ENCODE data around the gene SREBF2. TPM values are rescaled to one million over a fixed set of nuclear protein-coding genes. Genes with fewer than 3 reads are reported as not detected.

SREBF2 gene
- total and polyA plus RNA-seq, 3 experiments from 2014 or later = 24.5 to 87.1 (median 85.1) TPM

DNA sequence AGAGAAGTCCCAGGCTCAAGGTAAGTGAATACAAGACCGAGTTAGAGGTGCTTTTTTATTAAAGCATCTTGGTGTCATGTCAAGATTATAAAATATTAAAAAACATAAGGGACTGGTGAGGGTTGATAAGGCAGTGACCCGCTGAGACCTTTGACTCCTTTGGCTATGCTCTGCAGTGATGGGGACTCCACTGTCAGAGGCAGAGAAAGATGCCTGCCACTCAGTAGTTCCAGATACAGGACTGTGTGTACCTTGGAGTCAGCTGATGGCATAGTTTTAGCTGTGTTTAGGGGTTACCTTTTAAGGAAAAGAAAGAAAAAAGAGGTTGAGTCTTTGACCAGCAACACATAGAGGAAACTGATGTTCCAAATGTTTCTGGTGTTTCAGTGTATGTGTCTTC is 41.2 kb downstream of the SREBF2 start:
- Histone ChIP-seq H3K4me3 (ENCODE audit: low read length) (no peak overlapping the region), H3K9me3 (ENCODE audit: low read length) (no peaks in the 10 kb centered on the region), H3K27ac (ENCODE audit: low read depth, low read length) (no peak overlapping the region), H3K4me1 (ENCODE audit: insufficient read depth, low read length) (no peaks in the 10 kb centered on the region), H3K27me3 (ENCODE audit: insufficient read depth, low read length, poor library complexity, severe bottlenecking) (no peaks in the 10 kb centered on the region), H3K36me3 (ENCODE audit: insufficient read depth, low read length) (peaks cover 34% of the 10 kb centered on the region)
- Mint-ChIP-seq H3K27me3 (no peaks in the 10 kb centered on the region), H3K4me3 (no peak overlapping the region), H3K36me3 (peaks cover 13 to 78% (median 19%) of the 10 kb centered on the region in 3 donors), H3K27ac (peak overlapping the region in 4 of 8 donors; percentile 82 to 90 (median 90)), H3K9me3 (no peaks in the 10 kb centered on the region), H3K4me1 (peaks cover 8 to 17% (median 16%) of the 10 kb centered on the region in 3 donors)
- POLR2A ChIA-PET = no interaction called here
- CTCF ChIA-PET = interaction anchor here (1.5 kb wide), 2 partner anchors 17 to 178 kb away, joined by 3 to 4 read pairs; no protein-coding TSS in a partner anchor
- no peak for DNase-seq

DNA sequence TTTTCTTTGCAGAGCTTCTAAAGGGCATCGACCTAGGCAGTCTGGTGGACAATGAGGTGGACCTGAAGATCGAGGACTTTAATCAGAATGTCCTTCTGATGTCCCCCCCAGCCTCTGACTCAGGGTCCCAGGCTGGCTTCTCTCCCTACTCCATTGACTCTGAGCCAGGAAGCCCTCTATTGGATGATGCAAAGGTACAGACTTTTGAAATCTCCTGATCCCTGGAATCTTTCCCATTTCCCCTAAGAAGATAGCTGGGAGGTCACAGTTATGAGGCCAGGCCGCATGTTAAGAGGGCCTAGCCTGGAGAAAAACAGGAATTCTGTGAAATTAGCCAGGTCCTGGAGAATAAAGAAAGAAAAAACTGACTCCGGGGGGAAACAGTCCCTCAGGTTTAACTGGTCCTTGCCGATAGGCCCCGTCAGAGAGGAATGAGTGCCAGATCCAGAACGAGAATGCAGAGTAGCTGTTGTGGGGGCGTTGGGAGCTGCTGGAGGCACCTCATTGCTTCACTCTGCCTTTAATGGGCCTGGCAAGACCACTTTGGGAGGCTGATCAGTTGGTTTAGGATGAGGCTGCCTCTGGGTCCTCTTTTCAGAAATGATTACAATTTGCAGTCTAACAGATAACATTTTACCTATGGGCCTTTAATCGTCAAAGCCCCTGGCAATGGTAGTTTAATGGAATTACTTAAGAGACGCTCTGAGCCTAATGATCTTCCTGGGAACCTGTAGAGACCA is 42.8 kb downstream of the SREBF2 start:
- H3K9me3 Mint-ChIP-seq = no peaks in the 10 kb centered on the region
- Histone ChIP-seq H3K4me1 (ENCODE audit: insufficient read depth, low read length) (no peaks in the 10 kb centered on the region), H3K27me3 (ENCODE audit: insufficient read depth, low read length, poor library complexity, severe bottlenecking) (no peaks in the 10 kb centered on the region), H3K27ac (ENCODE audit: low read depth, low read length) (no peak overlapping the region), H3K36me3 (ENCODE audit: insufficient read depth, low read length) (peaks cover 40% of the 10 kb centered on the region), H3K4me3 (ENCODE audit: low read length) (no peak overlapping the region), H3K9me3 (ENCODE audit: low read length) (no peaks in the 10 kb centered on the region)
- peaks cover 8 to 17% (median 16%) of the 10 kb centered on the region in 3 donors for H3K4me1 Mint-ChIP-seq
- no peak overlapping the region for H3K4me3 Mint-ChIP-seq
- ChIA-PET CTCF (interaction anchor here (1.3 to 1.6 kb wide), 4 partner anchors 13 to 179 kb away, joined by 3 to 4 read pairs (median 4); no protein-coding TSS in a partner anchor), POLR2A (no interaction called here)
- peaks cover 13 to 85% (median 22%) of the 10 kb centered on the region in 3 donors for H3K36me3 Mint-ChIP-seq
- H3K27me3 Mint-ChIP-seq = no peaks in the 10 kb centered on the region
- peak overlapping the region in 2 of 8 donors; percentile 35 to 43 for H3K27ac Mint-ChIP-seq
- no peak for DNase-seq

DNA sequence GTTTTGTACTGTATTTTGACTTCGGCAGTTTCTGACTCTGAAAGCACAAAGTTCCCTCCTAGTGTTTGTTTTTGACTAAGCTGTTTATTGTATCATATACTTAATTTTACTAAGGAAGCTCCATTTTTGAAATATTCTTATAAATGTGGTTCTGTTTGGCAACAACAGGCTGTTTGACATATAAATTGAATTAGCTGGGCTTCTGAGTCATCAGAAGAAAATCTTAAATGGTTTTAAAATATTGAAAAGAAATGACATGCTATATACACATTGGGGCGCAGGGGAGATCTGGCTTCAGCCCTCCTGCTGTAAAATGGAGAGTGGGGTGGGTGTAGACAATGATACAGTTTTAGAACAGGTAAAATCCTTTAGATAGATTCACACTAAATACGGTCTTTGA is 43.4 kb downstream of the SREBF2 start:
- DNase-seq = no peak
- H3K27me3 ChIP-seq (ENCODE audit: insufficient read depth, low read length, poor library complexity, severe bottlenecking) = no peaks in the 10 kb centered on the region
- Mint-ChIP-seq H3K27me3 (no peaks in the 10 kb centered on the region), H3K36me3 (peaks cover 16 to 85% (median 20%) of the 10 kb centered on the region in 3 donors), H3K4me3 (no peak overlapping the region), H3K9me3 (no peaks in the 10 kb centered on the region), H3K4me1 (peaks cover 8 to 17% (median 16%) of the 10 kb centered on the region in 3 donors), H3K27ac (peak overlapping the region in 2 of 8 donors; percentile 22 to 35)
- ChIA-PET POLR2A (no interaction called here), CTCF (interaction anchor here (1.3 to 1.6 kb wide), 2 partner anchors 14 to 64 kb away, joined by 3 to 4 read pairs; no protein-coding TSS in a partner anchor)
- H3K27ac ChIP-seq (ENCODE audit: low read depth, low read length) = no peak overlapping the region
- H3K4me1 ChIP-seq (ENCODE audit: insufficient read depth, low read length) = no peaks in the 10 kb centered on the region
- no peak overlapping the region for H3K4me3 ChIP-seq (ENCODE audit: low read length)
- peaks cover 40% of the 10 kb centered on the region for H3K36me3 ChIP-seq (ENCODE audit: insufficient read depth, low read length)
- H3K9me3 ChIP-seq (ENCODE audit: low read length) = no peaks in the 10 kb centered on the region

DNA sequence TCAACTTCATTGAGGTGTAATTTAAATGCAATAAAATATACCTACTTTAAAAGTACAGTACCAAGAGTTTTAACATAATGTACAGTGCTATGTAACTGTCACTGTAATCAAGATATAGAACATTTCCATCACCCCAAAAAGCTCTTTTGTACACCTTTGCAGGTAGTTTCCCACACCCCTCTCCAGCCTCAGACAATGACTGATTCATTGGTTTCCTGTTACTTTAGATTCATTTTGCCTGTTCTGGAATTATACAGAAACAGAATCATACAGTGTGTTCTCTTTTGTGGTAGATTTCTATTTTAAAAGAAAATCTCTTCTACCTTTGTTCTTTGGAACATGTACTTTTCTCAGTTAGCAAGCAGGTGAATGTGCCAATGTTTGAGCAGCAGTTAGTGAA is 43.8 kb downstream of the SREBF2 start:
- H3K4me3 ChIP-seq (ENCODE audit: low read length) = no peak overlapping the region
- Mint-ChIP-seq H3K27ac (peak overlapping the region in 1 of 8 donors; percentile 22), H3K4me1 (peaks cover 8 to 17% (median 16%) of the 10 kb centered on the region in 3 donors), H3K4me3 (no peak overlapping the region), H3K36me3 (peaks cover 18 to 87% (median 22%) of the 10 kb centered on the region in 3 donors), H3K9me3 (no peaks in the 10 kb centered on the region), H3K27me3 (no peaks in the 10 kb centered on the region)
- no peaks in the 10 kb centered on the region for H3K4me1 ChIP-seq (ENCODE audit: insufficient read depth, low read length)
- no peaks in the 10 kb centered on the region for H3K27me3 ChIP-seq (ENCODE audit: insufficient read depth, low read length, poor library complexity, severe bottlenecking)
- POLR2A ChIA-PET = no interaction called here
- H3K36me3 ChIP-seq (ENCODE audit: insufficient read depth, low read length) = peaks cover 42% of the 10 kb centered on the region
- no peak for DNase-seq
- H3K27ac ChIP-seq (ENCODE audit: low read depth, low read length) = no peak overlapping the region
- CTCF ChIA-PET = interaction anchor here (1.3 to 1.6 kb wide), 2 partner anchors 14 to 64 kb away, joined by 3 to 4 read pairs; no protein-coding TSS in a partner anchor
- H3K9me3 ChIP-seq (ENCODE audit: low read length) = no peaks in the 10 kb centered on the region

DNA sequence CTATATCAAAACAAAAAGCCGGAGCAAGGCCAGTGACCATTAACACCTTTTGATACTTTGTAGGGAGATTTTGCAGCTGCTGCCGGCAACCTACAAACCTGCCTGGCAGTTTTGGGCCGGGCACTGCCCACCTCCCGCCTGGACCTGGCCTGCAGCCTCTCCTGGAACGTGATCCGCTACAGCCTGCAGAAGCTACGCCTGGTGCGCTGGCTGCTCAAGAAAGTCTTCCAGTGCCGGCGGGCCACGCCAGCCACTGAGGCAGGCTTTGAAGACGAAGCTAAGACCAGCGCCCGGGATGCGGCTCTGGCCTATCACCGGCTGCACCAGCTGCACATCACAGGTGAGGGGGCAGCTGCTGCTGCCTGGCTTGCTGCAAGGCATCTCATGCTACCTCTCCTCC is 47.7 kb downstream of the SREBF2 start:
- Histone ChIP-seq H3K9me3 (ENCODE audit: low read length) (no peaks in the 10 kb centered on the region), H3K27ac (ENCODE audit: low read depth, low read length) (no peak overlapping the region), H3K4me3 (ENCODE audit: low read length) (no peak overlapping the region), H3K36me3 (ENCODE audit: insufficient read depth, low read length) (peaks cover 57% of the 10 kb centered on the region), H3K27me3 (ENCODE audit: insufficient read depth, low read length, poor library complexity, severe bottlenecking) (no peaks in the 10 kb centered on the region), H3K4me1 (ENCODE audit: insufficient read depth, low read length) (no peaks in the 10 kb centered on the region)
- DNase-seq = no peak
- ChIA-PET CTCF (interaction anchor here (1.1 to 1.6 kb wide), 3 partner anchors 8 to 184 kb away, joined by 3 to 4 read pairs (median 3); partner anchors contain the start of gene TNFRSF13C), POLR2A (no interaction called here)
- peaks cover 15 to 97% (median 22%) of the 10 kb centered on the region in 3 donors for H3K36me3 Mint-ChIP-seq
- H3K4me1 Mint-ChIP-seq = no peaks in the 10 kb centered on the region
- no peaks in the 10 kb centered on the region for H3K27me3 Mint-ChIP-seq
- H3K27ac Mint-ChIP-seq = no peak overlapping the region
- no peaks in the 10 kb centered on the region for H3K9me3 Mint-ChIP-seq
- no peak overlapping the region for H3K4me3 Mint-ChIP-seq

DNA sequence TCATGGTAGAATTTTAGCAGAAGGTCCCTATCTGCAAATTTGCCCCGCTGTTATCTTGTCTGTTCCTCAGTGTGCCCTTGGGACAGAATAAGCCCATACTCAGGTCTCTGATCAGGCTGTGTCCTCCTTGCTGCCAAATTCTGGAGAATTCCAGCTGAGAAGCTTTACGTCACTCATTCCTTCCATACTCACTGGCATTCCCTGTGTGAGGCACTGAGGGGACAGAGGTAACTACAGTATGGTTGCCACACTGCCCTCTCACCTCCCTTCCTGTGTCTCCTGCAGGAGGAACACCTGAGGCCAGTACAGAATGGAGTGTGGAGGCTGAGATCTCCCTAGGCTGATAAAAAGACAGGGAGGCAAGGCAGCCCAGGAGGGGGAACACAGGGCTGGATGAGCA is 50.5 kb downstream of the SREBF2 start:
- H3K36me3 ChIP-seq (ENCODE audit: insufficient read depth, low read length) = peaks cover 71% of the 10 kb centered on the region
- POLR2A ChIA-PET = no interaction called here
- no peak overlapping the region for H3K27ac ChIP-seq (ENCODE audit: low read depth, low read length)
- CTCF ChIA-PET = interaction anchor here (0.6 kb wide), 1 partner anchor 43 kb away, joined by 3 read pairs; the partner anchor contains the start of gene TNFRSF13C
- no peak overlapping the region for H3K4me3 ChIP-seq (ENCODE audit: low read length)
- no peaks in the 10 kb centered on the region for H3K4me1 Mint-ChIP-seq
- peaks cover 26 to 98% (median 29%) of the 10 kb centered on the region in 3 donors for H3K36me3 Mint-ChIP-seq
- H3K9me3 ChIP-seq (ENCODE audit: low read length) = no peaks in the 10 kb centered on the region
- peak overlapping the region in 5 of 8 donors; percentile 23 to 81 (median 69) for H3K27ac Mint-ChIP-seq
- H3K4me1 ChIP-seq (ENCODE audit: insufficient read depth, low read length) = no peaks in the 10 kb centered on the region
- no peaks in the 10 kb centered on the region for H3K9me3 Mint-ChIP-seq
- H3K4me3 Mint-ChIP-seq = no peak overlapping the region
- H3K27me3 ChIP-seq (ENCODE audit: insufficient read depth, low read length, poor library complexity, severe bottlenecking) = no peaks in the 10 kb centered on the region
- no peak for DNase-seq
- no peaks in the 10 kb centered on the region for H3K27me3 Mint-ChIP-seq

DNA sequence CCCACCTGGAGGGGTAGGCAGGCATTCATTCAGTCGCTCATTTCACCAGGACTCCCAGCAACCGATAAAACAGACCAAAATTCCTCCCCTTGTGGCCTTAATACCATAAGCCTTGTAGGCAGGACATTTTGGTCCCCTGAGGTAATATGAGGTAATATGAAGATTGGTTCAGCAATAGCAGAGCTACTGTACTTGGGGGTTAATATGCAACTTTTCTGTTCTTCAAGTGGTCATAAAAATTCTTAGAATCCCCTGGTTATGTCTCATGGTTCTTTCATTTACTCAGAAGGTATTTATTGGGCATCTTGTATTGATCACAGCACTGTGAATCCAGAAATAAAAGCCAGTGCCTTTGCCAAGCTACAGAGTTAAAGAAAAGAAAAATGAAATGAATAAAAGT is 52.2 kb downstream of the SREBF2 start:
- ChIA-PET CTCF (interaction anchor here (1.4 to 1.8 kb wide), 2 partner anchors 23 to 62 kb away, joined by 3 to 4 read pairs; no protein-coding TSS in a partner anchor), POLR2A (no interaction called here)
- Mint-ChIP-seq H3K27ac (peak overlapping the region in 2 of 8 donors; percentile 22 to 26), H3K27me3 (no peaks in the 10 kb centered on the region), H3K4me1 (no peaks in the 10 kb centered on the region), H3K36me3 (peaks cover 22 to 95% (median 26%) of the 10 kb centered on the region in 3 donors), H3K4me3 (no peak overlapping the region), H3K9me3 (no peaks in the 10 kb centered on the region)
- no peaks in the 10 kb centered on the region for H3K27me3 ChIP-seq (ENCODE audit: insufficient read depth, low read length, poor library complexity, severe bottlenecking)
- H3K27ac ChIP-seq (ENCODE audit: low read depth, low read length) = no peak overlapping the region
- H3K4me1 ChIP-seq (ENCODE audit: insufficient read depth, low read length) = no peaks in the 10 kb centered on the region
- no peaks in the 10 kb centered on the region for H3K9me3 ChIP-seq (ENCODE audit: low read length)
- no peak for DNase-seq
- H3K4me3 ChIP-seq (ENCODE audit: low read length) = no peak overlapping the region
- H3K36me3 ChIP-seq (ENCODE audit: insufficient read depth, low read length) = peaks cover 70% of the 10 kb centered on the region

DNA sequence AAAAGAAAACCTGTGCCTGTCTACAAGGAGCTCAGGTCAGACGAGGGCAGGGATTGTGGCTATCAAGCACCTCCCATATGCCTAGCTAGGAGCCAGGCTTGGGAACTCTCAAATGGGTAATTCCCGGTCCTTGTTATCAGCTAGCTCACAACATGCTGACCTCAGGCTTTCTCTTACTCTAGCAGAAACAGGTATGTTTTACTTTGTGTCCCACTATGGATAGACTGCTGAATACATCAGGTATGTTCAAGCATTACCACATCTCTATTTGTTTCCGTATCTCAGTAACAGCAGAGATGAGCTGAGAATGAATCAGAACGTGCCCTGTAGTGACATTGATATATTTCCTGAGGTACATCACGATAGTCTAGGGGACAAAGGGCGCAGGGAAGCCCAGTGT is 52.6 kb downstream of the SREBF2 start:
- Histone ChIP-seq H3K27ac (ENCODE audit: low read depth, low read length) (no peak overlapping the region), H3K27me3 (ENCODE audit: insufficient read depth, low read length, poor library complexity, severe bottlenecking) (no peaks in the 10 kb centered on the region), H3K36me3 (ENCODE audit: insufficient read depth, low read length) (peaks cover 69% of the 10 kb centered on the region), H3K4me3 (ENCODE audit: low read length) (no peak overlapping the region), H3K9me3 (ENCODE audit: low read length) (no peaks in the 10 kb centered on the region), H3K4me1 (ENCODE audit: insufficient read depth, low read length) (no peaks in the 10 kb centered on the region)
- ChIA-PET POLR2A (no interaction called here), CTCF (interaction anchor here (0.8 to 1.8 kb wide), 3 partner anchors 17 to 63 kb away, joined by 3 to 4 read pairs (median 3); no protein-coding TSS in a partner anchor)
- H3K4me1 Mint-ChIP-seq = no peaks in the 10 kb centered on the region
- no peaks in the 10 kb centered on the region for H3K9me3 Mint-ChIP-seq
- H3K27me3 Mint-ChIP-seq = no peaks in the 10 kb centered on the region
- H3K36me3 Mint-ChIP-seq = peaks cover 20 to 96% (median 26%) of the 10 kb centered on the region in 3 donors
- no peak overlapping the region for H3K4me3 Mint-ChIP-seq
- H3K27ac Mint-ChIP-seq = peak overlapping the region in 3 of 8 donors; percentile 22 to 86 (median 32)
- no peak for DNase-seq
